HG03108 (cell line): ENCODE results near the gene KLHL17.
"Not testable (repeated sequence)": the region's sequence is repeated elsewhere in the genome, so short reads cannot be mapped to it uniquely, and the experiment has no call there.

ENCODE experiments used
- ATAC-seq: cut with Tn5 transposase; IDR thresholded peaks from one replicate; pipeline ENCODE4 v1.9.1; 2021; ENCODE audit warnings: moderate library complexity; ENCODE audit not compliant: unreplicated experiment

Gene KLHL17

DNA sequence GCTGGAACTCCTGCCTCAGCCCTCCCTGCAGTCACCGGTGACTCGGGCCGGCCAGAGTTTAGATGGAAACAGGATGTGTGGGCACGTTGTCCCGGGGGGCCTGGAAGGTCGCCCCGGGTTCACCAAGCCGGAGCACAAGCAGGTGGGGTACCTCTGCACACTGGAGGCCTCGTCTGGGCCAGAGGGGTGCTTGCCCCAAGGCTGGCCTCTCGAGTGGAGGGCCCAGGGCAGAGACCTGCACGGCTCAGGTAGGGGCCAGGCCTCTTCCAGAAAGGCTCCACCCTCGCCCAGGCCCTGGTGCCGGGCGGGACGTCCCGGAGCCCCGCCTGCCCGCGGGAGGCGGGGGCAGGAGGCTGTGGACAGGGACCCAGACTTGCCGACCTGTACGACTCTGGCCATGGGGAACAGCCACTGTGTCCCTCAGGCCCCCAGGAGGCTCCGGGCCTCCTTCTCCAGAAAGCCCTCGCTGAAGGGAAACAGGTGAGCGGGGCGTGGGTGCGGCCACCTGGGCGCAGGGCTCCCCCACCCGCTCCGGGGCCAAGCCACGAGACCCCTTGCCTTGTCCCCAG is 5.8 kb downstream of the KLHL17 start, which contains the start of gene PLEKHN1:
PLEKHN1 (plus strand) TSS at position 348 of the 569 bp plus-strand sequence; CDS start at position 398, 50 bp downstream.
- ATAC-seq, result peak; percentile 33

DNA sequence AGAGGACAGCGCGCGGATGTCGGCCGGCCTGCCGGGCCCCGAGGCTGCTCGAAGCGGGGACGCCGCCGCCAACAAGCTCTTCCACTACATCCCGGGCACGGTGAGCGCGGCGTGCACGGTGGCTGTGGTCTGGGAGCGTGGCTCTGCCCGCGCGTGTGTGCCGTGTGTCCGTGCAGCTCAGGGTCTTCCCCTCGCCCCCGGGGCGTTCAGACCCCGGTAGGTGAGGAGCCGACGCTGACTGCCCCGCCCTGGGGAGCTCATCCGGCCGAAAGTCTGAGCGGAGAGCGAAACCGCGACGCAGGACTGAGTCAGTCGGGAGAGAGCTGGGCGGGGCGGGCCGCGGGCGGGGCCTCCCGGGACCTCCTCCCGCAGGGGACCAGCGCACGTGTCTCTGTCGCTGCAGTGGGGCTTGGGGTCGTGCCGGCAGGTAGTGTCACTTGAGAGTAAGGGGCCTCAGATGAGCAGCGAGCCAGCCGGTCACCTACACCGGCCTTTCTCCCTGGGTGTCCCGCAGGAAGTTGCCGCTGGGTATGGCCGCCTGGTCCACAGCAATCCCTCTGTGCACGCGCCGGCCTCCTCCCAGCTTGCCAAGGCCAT is 6.4 kb downstream of the KLHL17 start:
- ATAC-seq, result peak; percentile 65

DNA sequence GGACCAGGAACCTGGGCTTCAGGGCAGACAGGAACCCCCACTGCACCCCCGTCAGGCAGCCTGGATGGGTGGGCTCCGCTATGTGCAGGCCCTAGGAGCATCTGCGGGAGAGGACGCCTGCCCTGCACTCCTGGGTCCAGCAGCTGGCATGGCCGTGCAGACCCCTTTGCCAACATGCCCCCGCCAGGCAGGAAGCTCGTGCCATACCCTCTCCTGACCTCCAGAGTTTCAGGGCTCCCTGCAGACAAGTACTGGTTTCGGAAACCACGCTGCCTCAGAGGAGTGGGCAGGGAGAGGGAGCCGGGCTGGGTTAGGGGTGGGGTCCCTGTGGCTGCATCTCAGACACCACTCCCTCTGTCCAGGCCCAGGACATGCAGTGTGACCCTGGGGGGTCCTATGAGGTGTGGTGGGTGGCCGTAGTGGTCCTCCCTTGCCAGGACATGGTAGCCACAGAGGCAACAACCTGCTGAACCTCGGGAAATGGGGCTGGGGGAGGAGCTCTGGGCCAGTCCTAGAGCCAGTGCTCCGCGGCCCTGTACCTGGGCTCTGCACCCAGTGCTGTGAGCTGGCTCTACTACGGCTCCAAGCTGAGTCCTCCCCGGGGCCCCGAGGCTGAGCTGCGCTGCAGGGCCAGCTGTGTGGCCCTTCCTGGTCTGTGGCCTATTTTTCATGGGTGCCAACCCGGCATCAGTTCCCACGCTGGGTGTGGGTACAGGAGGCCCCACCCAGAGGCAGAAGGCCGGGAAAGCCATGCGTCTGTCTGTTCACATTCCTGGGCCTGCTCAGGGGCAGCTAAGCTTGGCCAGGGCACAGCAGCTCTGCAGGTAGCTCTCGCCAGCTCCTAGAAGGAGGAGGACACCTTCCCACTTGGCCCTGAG is 7.3 kb downstream of the KLHL17 start:
- no peak for ATAC-seq

DNA sequence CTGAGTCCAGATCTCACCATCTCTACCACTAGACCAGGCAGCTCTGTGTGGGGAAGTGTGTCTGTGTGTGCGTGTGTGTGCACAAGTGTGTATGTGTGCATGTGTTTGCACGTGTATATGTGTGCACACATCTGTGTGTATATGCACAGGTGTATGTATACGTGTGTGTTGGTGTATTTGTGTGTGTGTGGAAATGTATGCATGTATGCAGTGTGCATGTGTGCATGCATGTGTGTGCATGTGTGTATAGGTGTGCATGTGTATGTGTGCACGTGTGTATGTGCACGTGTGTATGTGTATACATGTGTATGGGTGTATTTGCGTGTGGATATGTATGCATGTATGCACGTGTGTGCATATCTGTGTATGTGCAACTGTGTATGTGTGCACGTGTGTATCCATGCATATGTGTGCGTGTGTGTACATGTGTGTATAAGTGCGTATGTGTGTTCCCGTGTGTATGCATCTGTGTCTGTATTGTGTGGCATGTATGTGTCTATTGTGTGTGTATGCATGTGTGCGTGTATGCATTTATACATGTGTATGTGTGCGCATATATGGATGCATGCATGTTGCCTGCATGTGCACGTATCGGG is 9.0 kb downstream of the KLHL17 start:
- ATAC-seq, result no peak

DNA sequence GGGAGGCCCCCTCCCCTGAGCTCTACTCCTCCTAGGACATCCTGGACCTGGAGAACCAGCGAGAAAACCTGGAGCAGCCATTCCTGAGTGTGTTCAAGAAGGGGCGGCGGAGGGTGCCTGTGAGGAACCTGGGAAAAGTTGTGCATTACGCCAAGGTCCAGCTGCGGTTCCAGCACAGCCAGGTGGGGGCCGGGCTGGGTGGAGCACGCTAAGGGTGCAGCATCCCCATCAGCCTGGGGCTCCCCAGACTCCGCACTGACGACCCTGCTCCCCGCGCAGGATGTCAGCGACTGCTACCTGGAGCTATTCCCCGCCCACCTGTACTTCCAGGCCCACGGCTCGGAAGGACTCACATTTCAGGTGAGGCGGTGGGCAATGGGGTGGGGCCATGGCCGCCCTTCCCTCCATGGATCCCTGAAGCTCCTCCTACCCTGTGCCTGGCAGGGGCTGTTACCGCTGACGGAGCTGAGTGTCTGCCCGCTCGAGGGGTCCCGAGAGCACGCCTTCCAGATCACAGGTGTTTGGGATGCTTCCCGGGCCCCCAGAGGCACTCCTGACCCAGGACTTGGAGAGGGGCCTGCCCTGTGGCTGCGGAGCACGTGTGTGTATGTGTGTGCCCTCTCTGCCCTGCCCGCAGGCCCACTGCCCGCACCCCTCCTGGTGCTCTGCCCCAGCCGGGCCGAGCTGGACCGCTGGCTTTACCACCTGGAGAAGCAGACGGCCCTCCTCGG is 10.0 kb downstream of the KLHL17 start:
- no peak for ATAC-seq

DNA sequence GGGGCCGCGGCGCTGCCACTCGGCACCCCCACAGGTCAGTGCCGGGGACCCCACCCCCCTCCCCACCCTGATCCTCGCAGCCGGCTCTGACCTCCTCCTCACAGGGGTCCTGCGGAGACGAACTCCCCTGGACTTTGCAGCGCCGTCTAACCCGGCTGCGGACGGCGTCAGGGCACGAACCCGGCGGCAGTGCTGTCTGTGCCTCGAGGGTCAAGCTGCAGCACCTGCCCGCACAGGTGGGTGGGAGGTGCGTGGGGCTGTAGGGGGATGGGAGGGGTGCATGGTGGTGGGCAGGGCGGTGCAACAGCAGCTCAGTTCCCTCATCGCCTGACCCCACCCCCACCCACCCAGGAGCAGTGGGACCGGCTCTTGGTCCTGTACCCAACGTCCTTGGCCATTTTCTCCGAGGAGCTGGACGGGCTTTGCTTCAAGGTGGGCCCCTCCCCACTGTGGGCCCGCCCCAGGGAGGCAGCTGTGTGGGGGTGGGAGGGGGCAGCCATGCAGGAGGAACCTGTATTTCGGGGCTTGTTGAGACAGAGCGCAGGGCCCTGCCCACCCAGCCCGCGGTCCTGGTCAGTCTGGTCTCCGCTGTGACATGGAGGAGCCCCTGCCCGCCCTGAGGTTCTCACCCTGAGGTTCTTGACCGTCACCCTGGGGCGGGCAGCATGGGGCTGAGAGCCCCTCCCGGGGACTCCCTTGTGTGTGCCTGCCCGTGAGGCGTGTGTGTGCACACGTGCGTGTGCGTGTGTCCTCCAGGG is 10.8 kb downstream of the KLHL17 start:
- ATAC-seq, result no peak

DNA sequence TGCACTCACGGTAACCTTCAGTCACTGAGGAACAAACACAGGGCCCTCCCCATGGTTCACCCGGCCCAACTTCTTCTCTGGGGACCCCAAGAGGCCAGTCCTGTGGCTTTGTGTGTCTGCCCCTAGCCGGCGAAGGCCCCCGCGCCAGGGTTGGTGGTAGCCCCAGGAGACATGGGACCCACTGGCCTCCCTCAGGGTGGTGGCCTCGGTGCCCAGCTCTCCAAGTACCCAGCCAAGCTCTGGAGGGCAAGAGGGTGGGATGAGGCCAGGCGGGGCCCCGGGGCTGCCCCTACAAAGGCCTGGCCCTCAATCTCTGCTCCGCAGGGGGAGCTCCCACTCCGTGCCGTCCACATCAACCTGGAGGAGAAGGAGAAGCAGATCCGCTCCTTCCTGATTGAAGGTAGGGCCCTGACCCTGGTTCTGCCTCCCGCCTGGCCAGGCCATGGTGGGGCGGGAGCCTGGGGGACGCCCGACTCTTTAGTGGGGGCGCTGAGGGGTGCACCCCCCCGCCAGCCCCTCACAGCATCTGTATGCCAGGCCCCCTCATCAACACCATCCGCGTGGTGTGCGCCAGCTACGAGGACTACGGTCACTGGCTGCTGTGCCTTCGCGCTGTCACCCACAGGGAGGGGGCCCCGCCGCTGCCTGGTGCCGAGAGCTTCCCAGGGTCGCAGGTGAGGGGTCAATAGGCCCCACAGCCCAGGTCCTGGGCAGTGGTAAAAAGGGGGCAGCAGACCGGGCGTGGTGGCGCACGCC is 11.5 kb downstream of the KLHL17 start:
- ATAC-seq, result no peak

DNA sequence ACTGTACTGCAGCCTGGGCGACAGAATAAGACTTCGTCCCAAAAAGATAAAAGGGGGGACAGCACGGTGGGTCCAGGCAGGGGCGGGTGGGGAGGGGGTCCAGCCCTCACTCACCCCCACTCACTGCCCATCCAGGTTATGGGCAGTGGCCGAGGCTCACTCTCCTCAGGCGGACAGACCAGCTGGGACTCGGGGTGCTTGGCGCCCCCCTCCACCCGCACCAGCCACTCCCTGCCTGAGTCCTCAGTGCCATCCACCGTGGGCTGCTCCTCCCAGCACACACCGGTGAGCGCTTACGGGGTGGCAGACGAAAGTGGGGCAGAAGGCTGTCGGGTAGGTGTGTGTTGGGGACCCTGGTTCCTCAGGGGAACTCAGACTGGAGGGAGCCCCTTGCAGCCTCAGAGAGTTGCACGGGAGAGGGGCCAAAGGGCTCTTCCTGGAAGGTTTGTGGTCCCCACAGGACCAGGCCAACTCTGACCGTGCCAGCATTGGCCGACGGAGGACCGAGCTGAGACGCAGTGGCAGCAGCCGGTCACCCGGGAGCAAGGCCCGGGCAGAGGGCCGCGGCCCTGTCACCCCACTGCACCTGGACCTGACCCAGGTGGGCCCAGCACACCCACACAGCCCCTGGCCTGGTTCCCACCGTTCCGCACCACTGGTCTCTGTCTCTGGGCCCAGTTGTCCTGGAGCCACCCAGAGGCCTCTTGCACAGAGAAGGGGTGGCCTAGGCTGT is 12.5 kb downstream of the KLHL17 start:
- ATAC-seq, result no peak

DNA sequence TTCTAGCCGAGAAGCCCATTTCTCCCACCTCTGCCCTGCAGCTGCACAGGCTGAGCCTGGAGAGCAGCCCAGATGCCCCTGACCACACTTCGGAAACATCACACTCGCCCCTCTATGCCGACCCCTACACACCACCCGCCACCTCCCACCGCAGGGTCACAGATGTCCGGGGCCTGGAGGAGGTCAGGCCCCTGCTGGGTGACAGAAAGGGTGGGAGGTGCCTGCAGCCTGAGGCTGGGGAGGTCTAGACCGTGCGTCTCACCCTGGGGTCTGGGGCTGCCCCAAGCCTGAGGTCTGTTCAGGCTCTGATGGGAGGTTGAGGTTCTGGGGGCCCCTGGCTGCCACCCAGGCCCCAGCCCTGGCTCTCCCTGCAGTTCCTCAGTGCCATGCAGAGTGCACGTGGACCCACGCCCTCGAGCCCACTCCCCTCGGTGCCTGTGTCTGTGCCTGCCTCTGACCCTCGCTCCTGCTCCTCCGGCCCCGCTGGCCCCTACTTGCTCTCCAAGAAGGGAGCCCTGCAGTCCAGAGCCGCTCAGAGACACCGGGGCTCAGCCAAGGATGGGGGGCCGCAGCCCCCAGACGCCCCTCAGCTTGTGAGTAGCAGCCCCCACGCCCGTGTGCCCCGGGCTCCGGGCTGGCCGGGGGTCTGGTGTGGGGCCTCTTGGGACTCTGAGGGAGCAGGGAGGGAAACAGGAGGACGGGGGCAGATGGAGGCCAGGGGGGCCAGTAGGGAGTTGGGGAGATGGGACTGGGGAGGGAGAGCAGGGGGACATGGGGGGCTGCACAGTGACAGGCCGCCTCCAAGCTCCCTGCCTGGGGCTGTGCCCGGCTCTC is 13.3 kb downstream of the KLHL17 start:
- ATAC-seq, result no peak

DNA sequence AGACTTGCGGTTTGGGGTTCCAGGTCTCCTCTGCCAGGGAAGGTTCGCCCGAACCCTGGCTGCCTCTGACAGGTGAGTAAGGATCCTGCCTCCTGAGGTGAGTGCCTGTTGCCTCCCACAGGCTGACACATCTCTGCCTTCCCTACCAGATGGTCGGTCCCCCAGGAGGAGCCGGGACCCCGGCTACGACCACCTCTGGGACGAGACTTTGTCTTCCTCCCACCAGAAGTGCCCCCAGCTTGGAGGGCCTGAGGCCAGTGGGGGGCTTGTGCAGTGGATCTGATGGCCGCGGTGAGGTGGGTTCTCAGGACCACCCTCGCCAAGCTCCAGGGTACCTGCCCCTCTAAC is 13.9 kb downstream of the KLHL17 start:
- ATAC-seq, result no peak

DNA sequence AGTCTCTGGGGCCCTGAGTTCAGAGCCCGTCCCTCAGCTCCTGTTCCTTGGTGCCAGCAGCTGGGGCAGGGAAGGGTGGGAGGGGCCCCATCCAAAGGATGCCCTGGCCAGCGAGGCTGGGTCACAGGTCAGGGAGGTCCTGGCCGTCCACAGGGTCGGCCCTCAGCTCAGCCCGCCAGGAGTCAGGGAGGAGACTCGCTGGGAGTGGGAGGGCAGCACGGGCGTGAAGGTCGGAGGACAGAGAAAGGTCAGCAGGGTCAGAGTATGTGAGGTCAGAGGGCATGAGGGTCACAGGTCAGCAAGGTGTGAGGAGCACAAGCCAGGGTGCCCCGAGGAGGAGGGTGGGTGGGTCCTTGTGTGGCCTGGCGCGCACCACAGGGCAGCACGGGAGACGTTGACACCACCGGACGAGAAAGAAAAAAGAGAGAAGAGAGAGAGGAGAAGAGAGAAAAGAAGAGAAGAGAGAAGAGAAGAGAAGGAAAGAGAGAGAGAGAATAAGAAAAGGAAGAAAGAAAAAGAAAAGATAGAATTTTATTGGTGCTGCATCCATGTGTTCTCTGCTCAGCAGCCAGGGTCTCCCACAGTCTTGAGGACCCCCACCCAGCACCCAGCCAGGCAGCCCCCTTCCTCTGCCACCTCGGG is 14.4 kb downstream of the KLHL17 start:
- ATAC-seq, result no peak

DNA sequence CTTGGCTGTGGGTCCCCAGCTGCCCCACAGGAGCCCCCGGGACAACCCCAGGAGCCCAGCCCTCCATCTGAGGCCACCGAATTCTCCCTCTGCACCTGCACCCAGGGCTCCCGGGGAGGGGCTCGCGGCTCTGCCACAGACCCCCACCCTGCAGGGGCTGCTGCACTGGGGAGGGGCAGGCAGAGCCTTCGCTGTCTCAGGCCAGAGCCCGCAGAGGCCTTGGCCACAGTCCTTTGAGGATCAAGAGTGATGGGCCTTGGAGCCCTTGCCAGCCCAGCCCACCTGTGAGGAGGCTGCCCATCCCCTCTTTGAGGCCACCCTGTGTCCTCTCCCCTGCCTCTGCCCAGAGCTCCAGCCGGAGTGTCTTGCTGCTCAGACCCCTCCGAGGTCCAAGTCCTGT is 15.0 kb downstream of the KLHL17 start:
- ATAC-seq, result no peak

DNA sequence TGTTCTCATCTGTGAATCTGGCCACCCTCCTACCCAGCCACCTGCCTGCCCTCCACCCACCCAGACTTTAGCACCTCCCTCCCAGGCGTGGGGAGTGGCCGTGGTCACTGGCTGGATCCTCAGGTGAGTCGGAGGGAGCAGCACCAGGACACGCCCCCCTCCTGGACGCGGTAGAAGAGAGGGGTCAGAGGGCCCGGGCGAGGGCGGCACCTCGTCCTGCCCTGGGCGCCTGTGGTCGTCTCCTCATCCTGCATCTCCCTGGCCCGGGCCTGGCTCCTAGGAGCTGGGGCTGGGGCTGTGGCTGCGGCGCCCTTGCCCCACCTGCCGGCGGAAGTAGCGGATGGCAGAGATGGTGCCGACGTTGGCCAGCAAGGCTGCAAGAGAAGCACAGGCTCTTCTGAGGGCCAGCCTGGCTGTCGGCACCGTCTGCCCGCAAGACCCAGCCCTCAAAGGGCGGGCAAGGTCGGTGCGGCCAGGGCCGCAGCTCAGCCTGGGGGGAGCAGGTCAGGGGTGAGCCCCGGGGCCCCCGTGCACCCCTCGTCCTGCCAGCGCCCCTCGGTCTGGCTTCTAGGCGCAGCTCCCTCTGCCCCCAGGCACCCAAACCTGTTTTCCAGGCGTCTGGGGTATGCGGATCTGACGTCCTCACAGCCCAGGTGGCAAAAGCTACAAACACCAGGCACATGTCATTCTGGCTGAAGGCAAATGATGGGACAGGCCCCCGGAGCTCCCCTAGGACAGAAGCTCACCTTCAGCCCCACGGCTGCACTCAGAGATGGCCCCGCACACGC is 15.7 kb downstream of the KLHL17 start:
- ATAC-seq, result peak; percentile 59

DNA sequence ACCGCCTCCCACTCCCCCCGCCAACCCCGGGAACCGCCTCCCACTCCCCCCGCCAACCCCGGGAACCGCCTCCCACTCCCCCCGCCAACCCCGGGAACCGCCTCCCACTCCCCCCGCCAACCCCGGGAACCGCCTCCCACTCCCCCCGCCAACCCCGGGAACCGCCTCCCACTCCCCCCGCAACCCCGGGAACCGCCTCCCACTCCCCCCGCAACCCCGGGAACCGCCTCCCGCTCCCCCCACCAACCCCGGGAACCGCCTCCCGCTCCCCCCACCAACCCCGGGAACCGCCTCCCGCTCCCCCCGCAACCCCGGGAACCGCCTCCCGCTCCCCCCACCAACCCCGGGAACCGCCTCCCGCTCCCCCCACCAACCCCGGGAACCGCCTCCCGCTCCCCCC is 16.4 kb downstream of the KLHL17 start:
- ATAC-seq, result not testable (repeated sequence)

DNA sequence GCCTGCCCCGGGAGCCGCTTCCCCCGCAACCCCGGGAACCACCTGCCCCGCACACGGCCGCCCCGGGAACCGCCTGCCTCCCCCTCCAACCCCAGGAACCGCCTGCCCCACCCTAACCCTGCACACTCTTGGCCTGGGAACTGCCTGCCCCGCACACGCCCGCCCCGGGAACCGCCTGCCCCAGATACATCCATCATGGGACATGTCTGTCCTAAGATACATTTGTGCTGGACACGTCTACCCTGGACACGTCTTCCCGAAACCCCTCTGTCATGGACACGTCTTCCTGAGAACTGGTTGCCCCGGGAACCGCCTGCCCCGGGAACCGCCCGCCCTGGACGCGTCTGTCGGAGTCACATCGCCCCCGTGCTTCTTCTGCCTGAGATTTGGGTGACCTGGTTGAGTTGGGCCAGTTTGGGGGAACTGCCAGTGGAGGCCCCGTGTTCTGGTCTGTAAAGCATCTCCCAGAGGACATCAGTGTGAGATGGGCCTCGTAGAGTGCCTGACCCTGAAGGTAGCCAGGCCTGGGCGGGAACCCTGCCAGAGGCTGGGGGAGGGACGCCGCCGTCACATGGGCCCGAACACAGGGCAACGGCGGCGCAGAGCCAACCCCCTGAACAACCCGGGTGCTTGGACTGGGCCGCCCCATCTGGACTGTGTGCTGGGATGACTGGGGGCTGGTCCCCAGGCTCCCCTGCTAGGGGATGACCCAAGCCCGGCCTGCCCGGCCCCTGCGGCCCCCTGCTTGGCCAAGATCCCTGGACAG is 17.9 kb downstream of the KLHL17 start:
- no peak for ATAC-seq
